Prostate gland (tissue), 2 donors: ENCODE results near the gene MED27. TPM values are rescaled to one million over a fixed set of nuclear protein-coding genes. Genes with fewer than 3 reads are reported as not detected.

ENCODE experiments used
- DNase-seq: peaks from one replicate; pipeline ENCODE4 v3.0.0-alpha.2; 2019; ENCODE audit warnings: low spot score
- H3K27ac ChIP-seq, 2 donors: fragments of 200-600 bp; sonication (generic); 2 replicates each; pipeline ENCODE4 v1.5.1; 2017 to 2019
- H3K27me3 ChIP-seq: fragments of 200-600 bp; sonication (generic); replicated peaks from 2 replicates; pipeline ENCODE4 v1.5.1; 2019; ENCODE audit not compliant: insufficient read depth
- H3K36me3 ChIP-seq, 2 donors: fragments of 200-600 bp; sonication (generic); 1 replicate in 1 of 2; 2 replicates in 1 of 2; pipeline versions ENCODE4 v1.5.1 to v1.8.1; 2017 to 2019
- H3K4me1 ChIP-seq: fragments of 200-600 bp; sonication (generic); replicated peaks from 2 replicates; pipeline ENCODE4 v1.5.1; 2019
- H3K4me3 ChIP-seq, 2 donors: fragments of 200-600 bp; sonication (generic); 2 replicates each; pipeline ENCODE4 v1.5.1; 2017 to 2019
- H3K9me3 ChIP-seq: fragments of 200-600 bp; sonication (generic); 2 replicates; pipeline ENCODE4 v1.5.1; 2017
- CTCF ChIP-seq, 4 experiments: fragments of 200-600 bp in 2 of 4; fragments of 450-650 bp in 2 of 4; sonication (generic) in 2 of 4; IDR thresholded peaks; 1 replicate in 3 of 4; 2 replicates in 1 of 4; pipeline ENCODE4 v1.5.1; 2016 to 2019; ENCODE audit warnings: antibody characterized with exemption in 4 of 4, mild to moderate bottlenecking in 2 of 4, moderate library complexity in 2 of 4
- POLR2A ChIP-seq: fragments of 450-650 bp; IDR thresholded peaks from one replicate; pipeline ENCODE4 v1.6.1; 2016; ENCODE audit warnings: antibody characterized with exemption, mild to moderate bottlenecking
- POLR2AphosphoS5 ChIP-seq: sonication (generic); formaldehyde crosslinking; IDR thresholded peaks from one replicate; pipeline ENCODE4 v1.6.1; 2017; ENCODE audit warnings: antibody characterized with exemption
- WGBS: methylation state at CpG from one replicate; pipeline ENCODE4 v1.1.5; 2018; 5-methylcytosine and 5-hydroxymethylcytosine counted together
- intact Hi-C: fragments of 100-400 bp; cut with DNase I; formaldehyde crosslinking; loops from one replicate; pipeline ENCODE4 v1.14.2; 2022
- total RNA-seq, 2 donors: library from RNA; depleted of rRNA; stranded (reverse); fragments of >200 nt; gene quantifications; one replicate each; pipeline ENCODE4 v1.1.0, GENCODE V29; 2016

Gene MED27
- total RNA-seq, 2 donors from 2014 or later = 17.4 to 22.7 TPM

GRCh38 chr9:131824155-131824594, 255.5 kb downstream of the MED27 start:
- H3K36me3 ChIP-seq = no peaks in the 10 kb centered on the region
- intact Hi-C loops = no loop called here
- no peak overlapping the region for H3K27ac ChIP-seq
- H3K9me3 ChIP-seq = no peaks in the 10 kb centered on the region
- H3K27me3 ChIP-seq = peaks cover 4% of the 10 kb centered on the region
- no peak overlapping the region for H3K4me3 ChIP-seq
- no peaks in the 10 kb centered on the region for H3K4me1 ChIP-seq
- DNase-seq = no peak
- WGBS = 62% methylated on average over 20 of the region's 20 CpGs
- no peak for TF ChIP-seq POLR2A

- no peak overlapping the region for H3K4me3 ChIP-seq
- no peak overlapping the region for H3K27ac ChIP-seq
- no peaks in the 10 kb centered on the region for H3K4me1 ChIP-seq
- no peak for DNase-seq
- no peaks in the 10 kb centered on the region for H3K9me3 ChIP-seq
- TF ChIP-seq POLR2A (no peak), CTCF (IDR thresholded peaks at IDR 0.05) (no peak), POLR2AphosphoS5 (no peak)
- peaks cover 4% of the 10 kb centered on the region for H3K27me3 ChIP-seq
- no peaks in the 10 kb centered on the region for H3K36me3 ChIP-seq
- WGBS = 65% methylated on average over 29 of the region's 35 CpGs
- intact Hi-C loops = no loop called here
Measured at GRCh38 chr9:131823701-131824146, 255.9 kb downstream of the MED27 start.

GRCh38 chr9:131818089-131818488, 261.6 kb downstream of the MED27 start:
- intact Hi-C loops = no loop called here
- H3K27me3 ChIP-seq = peaks cover 2% of the 10 kb centered on the region
- H3K4me1 ChIP-seq = no peaks in the 10 kb centered on the region
- no peaks in the 10 kb centered on the region for H3K9me3 ChIP-seq
- no peak for DNase-seq
- 70% methylated on average over 7 of the region's 7 CpGs for WGBS
- H3K36me3 ChIP-seq = no peaks in the 10 kb centered on the region
- no peak overlapping the region for H3K4me3 ChIP-seq
- TF ChIP-seq POLR2AphosphoS5 (no peak), POLR2A (no peak), CTCF (IDR thresholded peaks at IDR 0.05) (no peak)
- H3K27ac ChIP-seq = no peak overlapping the region

GRCh38 chr9:131817627-131818026, 262.0 kb downstream of the MED27 start:
- intact Hi-C loops = no loop called here
- 20% methylated on average over 9 of the region's 9 CpGs for WGBS
- TF ChIP-seq POLR2AphosphoS5 (no peak), CTCF (IDR thresholded peaks at IDR 0.05) (no peak), POLR2A (no peak)
- no peak for DNase-seq
- H3K36me3 ChIP-seq = no peaks in the 10 kb centered on the region
- no peaks in the 10 kb centered on the region for H3K4me1 ChIP-seq
- H3K9me3 ChIP-seq = no peaks in the 10 kb centered on the region
- H3K4me3 ChIP-seq = no peak overlapping the region
- no peak overlapping the region for H3K27ac ChIP-seq
- H3K27me3 ChIP-seq = peaks cover 2% of the 10 kb centered on the region

GRCh38 chr9:131817073-131817472, 262.6 kb downstream of the MED27 start:
- 87% methylated on average over 4 of the region's 4 CpGs for WGBS
- Histone ChIP-seq H3K4me1 (no peaks in the 10 kb centered on the region), H3K27ac (no peak overlapping the region), H3K9me3 (no peaks in the 10 kb centered on the region), H3K27me3 (peaks cover 2% of the 10 kb centered on the region), H3K4me3 (no peak overlapping the region), H3K36me3 (no peaks in the 10 kb centered on the region)
- DNase-seq = no peak
- TF ChIP-seq POLR2AphosphoS5 = no peak
- no peak for TF ChIP-seq CTCF (IDR thresholded peaks at IDR 0.05)
- TF ChIP-seq POLR2A = no peak
- intact Hi-C loops = no loop called here
